ENCODE data around the gene POLDIP2.

Gene POLDIP2

DNA sequence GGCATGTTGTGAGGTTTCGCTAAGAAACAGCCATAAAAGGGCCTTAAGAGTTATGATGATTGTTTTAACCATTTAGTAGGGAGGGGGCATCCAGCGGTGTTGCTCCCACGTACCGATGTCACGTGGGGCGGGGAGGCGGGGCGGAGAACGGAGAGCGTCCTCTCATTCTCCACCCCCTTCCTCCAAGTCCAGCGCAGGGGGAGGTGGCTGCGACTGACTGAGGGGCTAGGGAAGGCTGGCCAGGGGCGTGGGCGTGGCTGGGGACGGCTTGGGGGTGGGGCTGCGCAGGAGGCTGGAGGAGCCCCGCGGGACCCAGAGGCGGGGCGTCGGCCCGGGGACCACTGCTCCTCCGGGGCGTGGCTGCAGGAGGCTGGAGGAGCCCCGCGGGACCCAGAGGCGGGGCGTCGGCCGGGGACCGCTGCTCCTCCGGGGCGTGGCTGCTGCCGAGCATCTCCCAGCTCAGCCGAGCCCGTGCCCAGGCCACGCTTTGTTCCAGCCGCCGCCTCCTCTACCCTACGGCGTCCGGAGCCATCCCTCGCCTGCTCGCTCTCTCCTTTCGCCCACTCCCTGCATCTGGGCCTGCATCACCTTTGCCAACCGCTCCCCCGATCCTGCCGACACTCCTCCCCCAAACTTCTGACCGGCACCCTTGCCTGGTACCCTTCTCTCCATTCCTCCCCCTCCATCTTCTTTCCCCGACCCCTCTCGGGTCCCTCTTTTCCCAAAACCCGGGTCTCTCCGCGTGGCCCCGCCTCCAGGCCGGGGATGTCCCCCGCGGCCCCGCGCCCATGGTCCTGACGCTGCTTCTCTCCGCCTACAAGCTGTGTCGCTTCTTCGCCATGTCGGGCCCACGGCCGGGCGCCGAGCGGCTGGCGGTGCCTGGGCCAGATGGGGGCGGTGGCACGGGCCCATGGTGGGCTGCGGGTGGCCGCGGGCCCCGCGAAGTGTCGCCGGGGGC is 14.2 kb upstream of the POLDIP2 start, which contains the start of gene SARM1:
SARM1 (plus strand) TSS at position 450 of the 958 bp plus-strand sequence; CDS start at position 789, 339 bp downstream.
- H3K4me3 ChIP-seq (replicated peaks; ENCODE audit: low read depth, low read length): peak within 1 kb of the TSS; percentile 70
- TF ChIP-seq, protein P1, sequence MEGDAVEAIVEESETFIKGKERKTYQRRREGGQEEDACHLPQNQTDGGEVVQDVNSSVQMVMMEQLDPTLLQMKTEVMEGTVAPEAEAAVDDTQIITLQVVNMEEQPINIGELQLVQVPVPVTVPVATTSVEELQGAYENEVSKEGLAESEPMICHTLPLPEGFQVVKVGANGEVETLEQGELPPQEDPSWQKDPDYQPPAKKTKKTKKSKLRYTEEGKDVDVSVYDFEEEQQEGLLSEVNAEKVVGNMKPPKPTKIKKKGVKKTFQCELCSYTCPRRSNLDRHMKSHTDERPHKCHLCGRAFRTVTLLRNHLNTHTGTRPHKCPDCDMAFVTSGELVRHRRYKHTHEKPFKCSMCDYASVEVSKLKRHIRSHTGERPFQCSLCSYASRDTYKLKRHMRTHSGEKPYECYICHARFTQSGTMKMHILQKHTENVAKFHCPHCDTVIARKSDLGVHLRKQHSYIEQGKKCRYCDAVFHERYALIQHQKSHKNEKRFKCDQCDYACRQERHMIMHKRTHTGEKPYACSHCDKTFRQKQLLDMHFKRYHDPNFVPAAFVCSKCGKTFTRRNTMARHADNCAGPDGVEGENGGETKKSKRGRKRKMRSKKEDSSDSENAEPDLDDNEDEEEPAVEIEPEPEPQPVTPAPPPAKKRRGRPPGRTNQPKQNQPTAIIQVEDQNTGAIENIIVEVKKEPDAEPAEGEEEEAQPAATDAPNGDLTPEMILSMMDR (IDR thresholded peaks at IDR 0.05; ENCODE audit: low read depth, low read length, missing control alignments): no peak
- DNase-seq (ENCODE audit: extremely low read depth, low read depth): peak; percentile 63

DNA sequence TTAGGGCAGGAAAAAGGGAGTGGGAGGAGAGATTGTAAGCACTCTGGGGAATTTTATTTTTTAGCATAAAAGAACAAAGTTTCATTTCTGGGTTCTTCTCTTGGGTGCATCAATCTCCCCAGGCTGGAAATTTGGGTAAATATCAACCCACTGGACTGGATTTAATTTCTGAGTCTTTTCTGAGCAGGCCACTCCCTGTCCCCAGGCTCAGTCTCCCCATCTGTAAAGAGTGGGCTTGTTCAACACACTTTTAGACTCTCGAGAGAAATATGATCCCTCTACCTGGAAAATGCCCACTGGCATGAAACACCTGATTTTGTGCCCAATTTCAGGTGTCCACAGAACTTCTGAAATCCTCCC is 13.4 kb upstream of the POLDIP2 start:
- DNase-seq (ENCODE audit: extremely low read depth, low read depth): no peak
- peak overlapping the region; percentile 70; the same call in 1 of the 2 replicates for H3K4me3 ChIP-seq (replicated peaks; ENCODE audit: low read depth, low read length)
- TF ChIP-seq, protein P1 (IDR thresholded peaks at IDR 0.05; ENCODE audit: low read depth, low read length, missing control alignments): no peak

DNA sequence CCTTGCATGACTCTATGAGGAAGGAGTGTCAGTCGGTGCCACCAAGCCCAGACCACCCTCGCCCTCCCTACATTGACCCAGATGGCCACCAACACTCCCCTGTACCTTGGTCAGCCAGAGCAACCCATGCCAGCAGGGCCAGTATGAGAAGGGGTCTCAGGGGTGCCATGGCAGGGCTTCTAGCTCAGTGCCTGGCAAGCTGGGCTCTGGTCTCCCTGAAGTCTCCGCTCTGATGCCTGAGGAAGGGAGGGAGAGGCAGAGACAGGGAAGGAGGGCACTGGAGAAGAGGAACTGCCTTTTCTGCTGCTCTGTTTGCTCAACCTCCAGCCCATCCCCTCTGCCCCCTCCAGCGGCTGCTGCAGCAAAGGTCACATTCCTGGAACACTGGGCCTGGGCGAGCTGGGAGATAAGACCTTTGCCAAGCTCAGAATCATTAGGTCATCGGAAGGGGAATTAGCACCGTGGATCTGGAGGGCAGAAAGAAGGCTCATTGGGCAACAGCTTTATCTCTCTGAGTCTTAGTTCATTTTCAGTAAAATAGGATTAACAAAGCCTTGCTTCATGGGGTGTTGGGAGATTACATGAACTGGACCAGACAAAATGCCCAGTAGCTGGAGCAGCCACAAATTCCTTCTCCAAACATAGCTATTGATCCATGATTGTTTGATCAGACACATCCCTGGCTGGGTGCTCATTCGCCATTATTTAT is 12.9 kb upstream of the POLDIP2 start, which contains the start of gene VTN:
VTN (minus strand) TSS at position 273 of the 709 bp plus-strand sequence; CDS start at position 169, 104 bp downstream.
- TF ChIP-seq, protein P1 (IDR thresholded peaks at IDR 0.05; ENCODE audit: low read depth, low read length, missing control alignments): no peak
- peak within 1 kb of the TSS; percentile 70 for H3K4me3 ChIP-seq (replicated peaks; ENCODE audit: low read depth, low read length)
- no peak for DNase-seq (ENCODE audit: extremely low read depth, low read depth)

DNA sequence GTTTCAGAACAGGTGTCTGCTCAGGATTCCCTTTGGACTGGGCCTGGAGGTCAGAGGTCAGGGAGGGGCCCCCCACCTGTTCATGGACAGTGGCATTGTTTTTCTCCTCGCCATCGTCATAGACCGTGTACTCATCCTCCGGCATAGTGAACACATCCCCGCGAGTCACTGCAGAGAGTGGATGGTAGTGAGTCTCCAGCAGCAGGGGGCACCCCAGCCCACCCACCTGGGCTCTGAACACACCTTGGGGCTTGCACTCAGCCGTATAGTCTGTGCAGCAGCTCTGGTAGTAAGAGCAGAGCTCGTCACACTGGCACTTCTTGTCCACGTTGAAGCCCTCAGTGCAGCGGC is 12.3 kb upstream of the POLDIP2 start:
- TF ChIP-seq, protein P1 (IDR thresholded peaks at IDR 0.05; ENCODE audit: low read depth, low read length, missing control alignments): no peak
- H3K4me3 ChIP-seq (replicated peaks; ENCODE audit: low read depth, low read length): no peak overlapping the region

DNA sequence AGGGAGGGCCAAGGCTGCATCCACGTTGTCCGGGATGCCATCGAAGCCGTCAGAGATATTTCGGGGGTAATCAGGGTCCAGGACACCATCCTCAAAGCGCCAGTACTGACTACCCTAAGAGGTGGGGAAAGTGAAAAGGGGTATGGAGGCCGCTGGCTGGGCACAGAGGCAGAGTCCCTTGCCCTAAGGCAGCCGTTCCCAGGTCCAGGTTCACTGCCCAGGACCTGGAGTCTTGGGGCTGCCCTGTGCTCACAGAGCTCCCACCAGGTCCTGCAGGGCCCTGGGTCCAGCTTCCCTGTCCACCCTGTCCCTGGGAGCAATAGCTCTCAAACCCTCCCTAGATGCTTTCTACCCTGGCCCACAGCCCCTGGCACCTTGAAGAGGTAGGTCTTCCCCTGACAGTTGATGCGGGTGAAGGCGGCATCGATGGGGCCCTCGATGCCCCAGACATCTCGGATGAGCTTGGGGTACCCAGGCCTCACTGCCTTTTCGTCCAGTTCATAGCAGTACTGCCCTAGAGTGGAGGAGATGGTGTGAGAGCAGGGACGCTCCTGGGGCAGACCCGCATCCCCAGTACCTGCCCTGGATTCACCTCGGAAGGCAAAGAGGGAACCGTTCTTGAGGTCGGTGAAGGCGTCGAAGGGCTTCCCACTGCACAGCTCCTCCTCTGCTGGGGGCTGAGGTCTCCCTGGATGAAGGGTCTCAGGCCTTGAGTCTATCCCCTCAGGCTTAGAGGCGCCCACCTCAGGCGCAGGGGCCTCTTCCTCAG is 11.8 kb upstream of the POLDIP2 start:
- TF ChIP-seq, protein P1 (IDR thresholded peaks at IDR 0.05; ENCODE audit: low read depth, low read length, missing control alignments): no peak
- H3K4me3 ChIP-seq (replicated peaks; ENCODE audit: low read depth, low read length): no peak overlapping the region
- no peak for DNase-seq (ENCODE audit: extremely low read depth, low read depth)

More for the DNA sequence above, 12.3 kb upstream of the POLDIP2 start:
- no peak for DNase-seq (ENCODE audit: extremely low read depth, low read depth)

DNA sequence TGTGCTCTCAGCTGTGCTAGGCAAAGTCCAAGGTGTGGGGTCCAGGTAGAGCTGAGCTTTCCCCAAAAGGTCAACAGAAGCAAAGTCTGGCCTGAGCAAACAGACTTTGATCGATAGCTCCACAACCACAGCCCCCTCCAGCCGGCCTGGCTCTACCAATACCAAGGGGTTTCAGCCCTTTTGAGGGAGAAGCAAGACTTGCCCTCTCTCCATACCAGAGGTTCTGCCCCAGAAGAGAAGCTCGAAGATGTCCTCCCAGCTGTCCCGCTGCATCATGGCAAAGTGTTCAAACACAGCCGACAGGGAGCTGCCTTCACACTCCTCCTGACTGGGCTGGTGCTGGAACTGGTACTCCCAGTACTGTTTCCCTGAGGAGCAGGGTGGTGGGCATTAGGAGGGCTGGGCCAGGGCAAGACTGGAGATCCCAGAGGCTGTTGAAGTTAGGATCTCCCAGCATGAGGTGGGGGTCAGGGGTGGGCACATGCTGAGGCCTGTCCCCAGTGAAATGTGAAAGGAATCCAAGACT is 11.0 kb upstream of the POLDIP2 start:
- TF ChIP-seq, protein P1 (IDR thresholded peaks at IDR 0.05; ENCODE audit: low read depth, low read length, missing control alignments): no peak
- no peak for DNase-seq (ENCODE audit: extremely low read depth, low read depth)
- H3K4me3 ChIP-seq (replicated peaks; ENCODE audit: low read depth, low read length): no peak overlapping the region
